Fibroblast of pulmonary artery (primary cell): ENCODE results near the gene COL18A1.
"Not testable (repeated sequence)": the region's sequence is repeated elsewhere in the genome, so short reads cannot be mapped to it uniquely, and the experiment has no call there.

Experiments
- DNase-seq: peaks from one replicate; pipeline ENCODE4 v3.0.0-alpha.2; 2010; ENCODE audit warnings: low read depth
- H3K4me3 ChIP-seq: replicated peaks from 2 replicates; pipeline ENCODE4 v1.5.1; 2011; ENCODE audit warnings: low read depth, mild to moderate bottlenecking, control low read depth, low read length, moderate library complexity
- TF ChIP-seq, protein P1 (sequence below): IDR thresholded peaks from 2 replicates; pipeline ENCODE4 v1.5.1; 2011; ENCODE audit warnings: mild to moderate bottlenecking, control low read depth, low read length, inconsistent platforms; ENCODE audit errors: missing control alignments

COL18A1 gene

DNA sequence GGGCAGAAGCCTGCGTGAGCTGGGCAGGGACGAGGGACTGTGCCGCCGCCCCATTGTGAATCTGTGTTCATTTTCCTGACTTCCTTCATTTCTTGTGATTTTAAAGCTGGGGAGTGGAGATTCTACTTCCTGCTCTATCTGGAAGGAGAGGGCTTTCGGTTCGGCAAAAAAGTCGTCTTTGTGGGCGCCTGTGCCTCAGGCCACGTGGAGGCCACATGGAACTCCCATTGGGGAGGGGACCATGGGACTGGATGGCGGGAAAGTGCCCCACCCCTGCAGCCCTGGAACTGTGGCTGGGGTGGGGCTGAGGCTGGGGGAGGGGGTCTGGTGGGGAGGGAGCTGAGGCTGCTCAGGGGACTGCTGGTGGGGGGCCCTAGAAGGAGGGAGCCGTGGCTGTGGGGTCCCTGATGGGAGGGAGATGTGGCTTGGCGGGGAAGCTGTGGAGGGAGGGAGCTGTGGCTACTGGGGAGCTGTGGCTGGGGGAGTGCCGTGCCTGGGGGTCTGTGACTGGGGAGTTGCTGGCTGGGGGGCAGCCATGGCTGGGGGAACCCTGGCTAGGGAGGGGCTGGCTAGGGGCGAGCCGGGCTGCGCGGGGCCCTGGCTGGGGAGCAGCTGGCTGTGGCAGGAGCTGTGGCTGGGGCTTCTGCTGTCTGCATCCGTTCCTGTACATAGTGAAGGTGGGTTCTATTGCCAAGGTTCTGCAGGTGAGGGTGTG lies 31.5 kb downstream of the COL18A1 start:
- no peak overlapping the region for H3K4me3 ChIP-seq
- DNase-seq, result no peak
- TF ChIP-seq, protein P1, sequence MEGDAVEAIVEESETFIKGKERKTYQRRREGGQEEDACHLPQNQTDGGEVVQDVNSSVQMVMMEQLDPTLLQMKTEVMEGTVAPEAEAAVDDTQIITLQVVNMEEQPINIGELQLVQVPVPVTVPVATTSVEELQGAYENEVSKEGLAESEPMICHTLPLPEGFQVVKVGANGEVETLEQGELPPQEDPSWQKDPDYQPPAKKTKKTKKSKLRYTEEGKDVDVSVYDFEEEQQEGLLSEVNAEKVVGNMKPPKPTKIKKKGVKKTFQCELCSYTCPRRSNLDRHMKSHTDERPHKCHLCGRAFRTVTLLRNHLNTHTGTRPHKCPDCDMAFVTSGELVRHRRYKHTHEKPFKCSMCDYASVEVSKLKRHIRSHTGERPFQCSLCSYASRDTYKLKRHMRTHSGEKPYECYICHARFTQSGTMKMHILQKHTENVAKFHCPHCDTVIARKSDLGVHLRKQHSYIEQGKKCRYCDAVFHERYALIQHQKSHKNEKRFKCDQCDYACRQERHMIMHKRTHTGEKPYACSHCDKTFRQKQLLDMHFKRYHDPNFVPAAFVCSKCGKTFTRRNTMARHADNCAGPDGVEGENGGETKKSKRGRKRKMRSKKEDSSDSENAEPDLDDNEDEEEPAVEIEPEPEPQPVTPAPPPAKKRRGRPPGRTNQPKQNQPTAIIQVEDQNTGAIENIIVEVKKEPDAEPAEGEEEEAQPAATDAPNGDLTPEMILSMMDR, result no peak

DNA sequence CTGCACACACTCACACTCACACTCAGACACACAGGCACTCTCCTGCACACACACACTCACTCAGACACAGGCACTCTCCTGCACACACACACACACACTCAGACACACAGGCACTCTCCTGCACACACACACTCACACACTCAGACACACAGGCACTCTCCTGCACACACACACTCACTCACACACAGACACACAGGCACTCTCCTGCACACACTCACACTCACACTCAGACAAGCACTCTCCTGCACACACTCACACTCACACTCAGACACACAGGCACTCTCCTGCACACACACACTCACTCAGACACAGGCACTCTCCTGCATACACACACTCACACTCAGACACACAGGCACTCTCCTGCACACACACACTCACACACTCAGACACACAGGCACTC lies 32.9 kb downstream of the COL18A1 start:
- DNase-seq, H3K4me3 ChIP-seq: not testable (repeated sequence)

- DNase-seq, result no peak
- TF ChIP-seq, protein P1, result no peak
- no peak overlapping the region for H3K4me3 ChIP-seq
Observed at GRCh38 chr21:45438391-45439145, 33.6 kb downstream of the COL18A1 start.

GRCh38 chr21:45439161-45439872 lies 34.4 kb downstream of the COL18A1 start:
- peak overlapping the region; percentile 25 for H3K4me3 ChIP-seq
- DNase-seq, result peak; percentile 94
- TF ChIP-seq, protein P1, result peak; percentile 87

GRCh38 chr21:45439901-45440461 lies 35.0 kb downstream of the COL18A1 start:
- no peak overlapping the region for H3K4me3 ChIP-seq
- TF ChIP-seq, protein P1, result no peak
- no peak for DNase-seq

GRCh38 chr21:45440736-45441350 lies 35.9 kb downstream of the COL18A1 start:
- no peak for DNase-seq
- H3K4me3 ChIP-seq, result no peak overlapping the region
- TF ChIP-seq, protein P1, result no peak
